T-helper 2 cell (primary cell): ENCODE measurements around the gene STRIP2.
"Not testable (repeated sequence)": the region's sequence is repeated elsewhere in the genome, so short reads cannot be mapped to it uniquely, and the experiment has no call there.

ENCODE experiments used
- DNase-seq, 5 experiments: peaks; one replicate each; pipeline versions ENCODE4 v3.0.0 to v3.0.0-alpha.2; 2012 to 2022

The STRIP2 gene

GRCh38 chr7:129534558-129535274 lies 100.5 kb downstream of the STRIP2 start:
- not testable (repeated sequence) for DNase-seq

- peak in 2 of 5 experiments; percentile 47 to 73 for DNase-seq
These were observed 101.7 kb downstream of the STRIP2 start for GRCh38 chr7:129535896-129536295.

GRCh38 chr7:129536323-129536722 lies 102.1 kb downstream of the STRIP2 start:
- DNase-seq: peak in 1 of 5 experiments; percentile 13
